GM18511 (cell line): Measurements from ENCODE around the gene TBC1D5.

Experiments
- ATAC-seq: cut with Tn5 transposase; IDR thresholded peaks from one replicate; pipeline ENCODE4 v1.9.1; 2021; ENCODE audit warnings: mild to moderate bottlenecking, moderate library complexity; ENCODE audit not compliant: unreplicated experiment

Gene TBC1D5

GRCh38 chr3:17243621-17244020 is 498.8 kb downstream of the TBC1D5 start:
- no peak for ATAC-seq

- no peak for ATAC-seq
Observed at GRCh38 chr3:17239417-17239816, 503.0 kb downstream of the TBC1D5 start.

- ATAC-seq, result no peak
Observed at GRCh38 chr3:17238023-17238422, 504.4 kb downstream of the TBC1D5 start.

GRCh38 chr3:17235310-17235709 is 507.1 kb downstream of the TBC1D5 start:
- ATAC-seq, result no peak

- ATAC-seq, result no peak
Observed at GRCh38 chr3:17234382-17234781, 508.0 kb downstream of the TBC1D5 start.

- peak; percentile 92 for ATAC-seq
Observed at GRCh38 chr3:17233398-17233800, 509.0 kb downstream of the TBC1D5 start.

GRCh38 chr3:17232442-17232841 is 510.0 kb downstream of the TBC1D5 start:
- no peak for ATAC-seq

GRCh38 chr3:17231537-17232261 is 510.7 kb downstream of the TBC1D5 start:
- no peak for ATAC-seq

- no peak for ATAC-seq
Observed at GRCh38 chr3:17227472-17227871, 515.0 kb downstream of the TBC1D5 start.

- ATAC-seq, result no peak
Observed at GRCh38 chr3:17221529-17221928, 520.9 kb downstream of the TBC1D5 start.

- no peak for ATAC-seq
Observed at GRCh38 chr3:17219593-17219992, 522.8 kb downstream of the TBC1D5 start.

- no peak for ATAC-seq
Observed at GRCh38 chr3:17218587-17218986, 523.8 kb downstream of the TBC1D5 start.

- ATAC-seq, result no peak
Observed at GRCh38 chr3:17217588-17217987, 524.8 kb downstream of the TBC1D5 start.

GRCh38 chr3:17213102-17213501 is 529.3 kb downstream of the TBC1D5 start:
- no peak for ATAC-seq

- ATAC-seq, result no peak
Observed at GRCh38 chr3:17207979-17208378, 534.5 kb downstream of the TBC1D5 start.

GRCh38 chr3:17207019-17207418 is 535.4 kb downstream of the TBC1D5 start:
- no peak for ATAC-seq

GRCh38 chr3:17204049-17204650 is 538.3 kb downstream of the TBC1D5 start:
- ATAC-seq, result no peak

GRCh38 chr3:17201538-17201937 is 540.9 kb downstream of the TBC1D5 start:
- ATAC-seq, result no peak

GRCh38 chr3:17195856-17196604 is 546.4 kb downstream of the TBC1D5 start:
- peak; percentile 90 for ATAC-seq

- peak; percentile 90 for ATAC-seq
Observed at GRCh38 chr3:17195192-17195611, 547.2 kb downstream of the TBC1D5 start.

GRCh38 chr3:17194116-17194515 is 548.3 kb downstream of the TBC1D5 start:
- ATAC-seq, result no peak

GRCh38 chr3:17192995-17193394 is 549.4 kb downstream of the TBC1D5 start:
- ATAC-seq, result no peak
